MCF 10A (cell line): ENCODE data around the gene GHRL. TPM values are rescaled to one million over a fixed set of nuclear protein-coding genes. Genes with fewer than 3 reads are reported as not detected.

Experiments
- BruUV-seq: library from RNA; stranded (reverse); fragments of 400-500 nt; replicated peaks from 2 replicates; lab custom pipeline; 2021; lab: Mats Ljungman, UMichigan
- CTCF ChIA-PET: fragments of 300-600 bp; sonication (Branson Sonifier 250); formaldehyde crosslinking; extraction: SDS; loops from one replicate; lab custom pipeline; 2021; ENCODE audit warnings: antibody characterized with exemption, inconsistent platforms; lab: Yijun Ruan, JAX
- POLR2A ChIA-PET: fragments of 300-600, 350-650 bp; sonication (Branson Sonifier 250); formaldehyde crosslinking; extraction: SDS; loops from one replicate; lab custom pipeline; 2020; ENCODE audit warnings: antibody characterized with exemption, inconsistent platforms; lab: Yijun Ruan, JAX
- DNase-seq: peaks from one replicate; pipeline ENCODE4 v3.0.0-alpha.2; 2018; ENCODE audit not compliant: unreplicated experiment
- H3K27ac Mint-ChIP-seq: one replicate; pipeline ENCODE4 v1.8.0; 2022; ENCODE audit warnings: mild to moderate bottlenecking, low read depth, mixed read lengths; ENCODE audit not compliant: unreplicated experiment
- H3K27me3 Mint-ChIP-seq: one replicate; pipeline ENCODE4 v1.8.0; 2022; ENCODE audit warnings: mixed read lengths; ENCODE audit not compliant: insufficient read depth, unreplicated experiment
- H3K36me3 Mint-ChIP-seq: one replicate; pipeline ENCODE4 v1.8.0; 2022; ENCODE audit warnings: mild to moderate bottlenecking, moderate library complexity, mixed read lengths; ENCODE audit not compliant: insufficient read depth, unreplicated experiment
- H3K4me1 Mint-ChIP-seq: one replicate; pipeline ENCODE4 v1.8.0; 2022; ENCODE audit warnings: mixed read lengths; ENCODE audit not compliant: insufficient read depth, unreplicated experiment
- H3K4me3 Mint-ChIP-seq: one replicate; pipeline ENCODE4 v1.8.0; 2022; ENCODE audit warnings: mild to moderate bottlenecking, moderate library complexity, mixed read lengths; ENCODE audit not compliant: unreplicated experiment
- H3K9me3 Mint-ChIP-seq: one replicate; pipeline ENCODE4 v1.8.0; 2022; ENCODE audit warnings: mixed read lengths; ENCODE audit not compliant: unreplicated experiment
- intact Hi-C: fragments of 100-400 bp; cut with micrococcal nuclease; formaldehyde crosslinking; loops from 2 replicates; pipeline ENCODE4 v1.14.1; 2022
- total RNA-seq: library from RNA; stranded (reverse); gene quantifications from 2 replicates; pipeline ENCODE4 v1.2.3, GENCODE V29; 2022
- TF ChIP-seq, protein P1 (sequence below): fragments of 200-600 bp; IDR thresholded peaks from one replicate; pipeline ENCODE4 v1.8.0; 2022; ENCODE audit warnings: antibody characterized with exemption, mild to moderate bottlenecking; ENCODE audit not compliant: unreplicated experiment

GHRL gene
- total RNA-seq, 1 experiment from 2014 or later = not detected

DNA sequence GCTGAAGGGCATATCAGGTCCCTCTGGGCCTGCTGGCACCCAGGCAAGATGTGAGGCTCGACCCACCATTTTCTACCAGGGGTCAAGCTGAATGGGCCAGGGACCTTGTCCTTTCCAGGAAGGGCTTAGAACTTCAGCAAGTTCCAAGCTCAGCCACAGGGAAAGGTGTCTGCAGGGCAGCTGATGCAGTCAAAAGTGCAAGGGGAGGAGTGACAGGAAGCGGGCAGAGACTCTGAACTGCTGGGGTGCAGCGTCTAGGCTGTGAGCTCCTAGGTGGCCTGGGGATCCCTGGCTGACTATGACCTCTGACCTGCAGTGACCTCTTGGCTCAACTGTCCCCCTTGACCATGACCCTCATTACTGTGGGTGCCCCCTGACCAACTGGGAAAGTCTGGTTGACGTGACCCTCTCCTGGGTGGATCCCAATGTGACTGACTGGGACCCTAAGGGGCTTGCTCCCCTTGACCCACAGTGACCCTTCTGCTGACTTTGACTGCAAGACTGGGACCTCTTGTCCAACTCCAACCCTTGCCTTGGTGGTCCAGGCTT lies 42.5 kb upstream of the GHRL start:
- H3K9me3 Mint-ChIP-seq = no peaks in the 10 kb centered on the region
- no peak overlapping the region for H3K27ac Mint-ChIP-seq
- TF ChIP-seq, protein P1, sequence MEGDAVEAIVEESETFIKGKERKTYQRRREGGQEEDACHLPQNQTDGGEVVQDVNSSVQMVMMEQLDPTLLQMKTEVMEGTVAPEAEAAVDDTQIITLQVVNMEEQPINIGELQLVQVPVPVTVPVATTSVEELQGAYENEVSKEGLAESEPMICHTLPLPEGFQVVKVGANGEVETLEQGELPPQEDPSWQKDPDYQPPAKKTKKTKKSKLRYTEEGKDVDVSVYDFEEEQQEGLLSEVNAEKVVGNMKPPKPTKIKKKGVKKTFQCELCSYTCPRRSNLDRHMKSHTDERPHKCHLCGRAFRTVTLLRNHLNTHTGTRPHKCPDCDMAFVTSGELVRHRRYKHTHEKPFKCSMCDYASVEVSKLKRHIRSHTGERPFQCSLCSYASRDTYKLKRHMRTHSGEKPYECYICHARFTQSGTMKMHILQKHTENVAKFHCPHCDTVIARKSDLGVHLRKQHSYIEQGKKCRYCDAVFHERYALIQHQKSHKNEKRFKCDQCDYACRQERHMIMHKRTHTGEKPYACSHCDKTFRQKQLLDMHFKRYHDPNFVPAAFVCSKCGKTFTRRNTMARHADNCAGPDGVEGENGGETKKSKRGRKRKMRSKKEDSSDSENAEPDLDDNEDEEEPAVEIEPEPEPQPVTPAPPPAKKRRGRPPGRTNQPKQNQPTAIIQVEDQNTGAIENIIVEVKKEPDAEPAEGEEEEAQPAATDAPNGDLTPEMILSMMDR = no peak
- H3K4me3 Mint-ChIP-seq = no peak overlapping the region
- H3K27me3 Mint-ChIP-seq = peaks cover 55% of the 10 kb centered on the region
- ChIA-PET POLR2A (no interaction called here), CTCF (interaction anchor here (2.2 kb wide), 1 partner anchor 9 kb away, joined by 14 read pairs; no protein-coding TSS in a partner anchor)
- H3K36me3 Mint-ChIP-seq = no peaks in the 10 kb centered on the region
- intact Hi-C loops = no loop called here
- H3K4me1 Mint-ChIP-seq = no peaks in the 10 kb centered on the region
- DNase-seq = no peak
- no TSS peak for BruUV-seq

DNA sequence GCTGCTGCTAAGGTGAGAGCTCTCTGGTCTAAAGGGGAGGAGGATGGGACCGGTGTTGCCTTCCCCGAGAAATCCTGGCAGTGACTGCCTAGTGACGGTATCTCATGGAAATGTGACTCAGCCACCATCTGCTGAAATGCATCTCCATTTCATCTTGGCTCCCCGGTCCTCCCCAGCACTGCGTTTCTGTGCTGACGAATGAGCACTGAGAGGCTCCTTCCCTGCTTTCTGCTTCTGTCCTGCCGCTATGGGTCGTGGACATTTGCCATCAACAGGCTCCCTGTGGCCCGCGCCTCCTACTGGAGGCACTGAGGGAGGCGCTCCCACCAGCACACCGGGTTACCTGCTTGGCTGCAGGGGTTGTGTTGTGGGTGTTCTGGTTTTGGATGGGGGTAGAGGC lies 41.7 kb upstream of the GHRL start:
- TF ChIP-seq, protein P1 = no peak
- Mint-ChIP-seq H3K4me1 (no peaks in the 10 kb centered on the region), H3K4me3 (no peak overlapping the region), H3K27ac (no peak overlapping the region), H3K36me3 (no peaks in the 10 kb centered on the region), H3K27me3 (peaks cover 55% of the 10 kb centered on the region), H3K9me3 (no peaks in the 10 kb centered on the region)
- CTCF ChIA-PET = interaction anchor here (1.3 to 2.2 kb wide), 2 partner anchors 10 to 13 kb away, joined by 3 to 14 read pairs; no protein-coding TSS in a partner anchor
- no peak for DNase-seq
- POLR2A ChIA-PET = no interaction called here
- intact Hi-C loops = no loop called here
- BruUV-seq = no TSS peak

DNA sequence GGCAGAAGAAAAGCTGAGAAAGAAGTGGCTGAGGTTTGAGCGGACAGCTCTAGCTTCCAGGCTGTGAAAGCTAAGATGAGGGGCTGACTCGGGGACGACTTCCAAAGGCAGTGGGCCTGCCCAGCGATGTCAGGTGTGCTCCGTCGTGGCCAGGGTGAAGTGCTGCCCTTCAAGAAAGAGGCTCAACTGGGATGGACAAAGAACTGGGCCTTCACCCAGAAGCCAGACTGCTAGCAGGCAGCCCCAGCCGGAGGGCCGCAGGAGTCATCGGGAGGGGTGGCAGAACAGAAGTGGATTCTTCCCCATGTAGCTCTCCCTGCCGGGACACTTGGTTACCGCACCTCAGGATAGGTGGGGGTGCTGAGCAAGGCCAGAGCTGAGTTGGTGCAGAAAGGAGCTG lies 41.3 kb upstream of the GHRL start:
- Mint-ChIP-seq H3K36me3 (no peaks in the 10 kb centered on the region), H3K27ac (no peak overlapping the region), H3K4me1 (no peaks in the 10 kb centered on the region), H3K4me3 (no peak overlapping the region), H3K27me3 (peaks cover 57% of the 10 kb centered on the region), H3K9me3 (no peaks in the 10 kb centered on the region)
- no peak for DNase-seq
- intact Hi-C loops = no loop called here
- no TSS peak for BruUV-seq
- CTCF ChIA-PET = interaction anchor here (1.3 to 2.2 kb wide), 2 partner anchors 10 to 14 kb away, joined by 3 to 14 read pairs; no protein-coding TSS in a partner anchor
- POLR2A ChIA-PET = no interaction called here
- TF ChIP-seq, protein P1 = no peak

DNA sequence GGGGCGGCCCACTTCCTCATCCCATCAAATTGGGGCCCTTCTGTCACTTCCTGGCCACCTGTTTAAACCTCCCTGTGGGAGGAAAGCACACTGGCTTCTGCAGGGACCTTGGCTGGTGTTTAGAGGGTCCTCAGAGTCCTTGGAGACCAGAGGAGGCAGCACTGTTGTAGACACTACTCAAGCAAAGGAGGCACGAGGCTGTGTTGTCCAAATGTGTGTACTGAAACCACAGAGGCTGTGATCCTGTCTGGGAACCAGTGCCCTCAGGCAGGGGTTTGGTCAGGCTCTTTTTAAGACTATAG lies 40.6 kb upstream of the GHRL start:
- DNase-seq = no peak
- no peak overlapping the region for H3K4me3 Mint-ChIP-seq
- H3K27me3 Mint-ChIP-seq = peaks cover 65% of the 10 kb centered on the region
- H3K27ac Mint-ChIP-seq = no peak overlapping the region
- CTCF ChIA-PET = interaction anchor here (1.3 to 2.2 kb wide), 2 partner anchors 11 to 15 kb away, joined by 3 to 14 read pairs; no protein-coding TSS in a partner anchor
- POLR2A ChIA-PET = no interaction called here
- TF ChIP-seq, protein P1 = no peak
- no peaks in the 10 kb centered on the region for H3K9me3 Mint-ChIP-seq
- intact Hi-C loops = no loop called here
- BruUV-seq = no TSS peak
- H3K36me3 Mint-ChIP-seq = no peaks in the 10 kb centered on the region
- H3K4me1 Mint-ChIP-seq = no peaks in the 10 kb centered on the region
